NCI-H345 (cell line): Measurements from ENCODE around the gene UTS2.

Source experiments
- DNase-seq: peaks from one replicate; lab custom pipeline; 2025; lab: John Stamatoyannopoulos, UW

The UTS2 gene

GRCh38 chr1:7863756-7864328 is 11.0 kb upstream of the UTS2 start:
- DNase-seq: no peak

GRCh38 chr1:7862211-7863060 is 9.6 kb upstream of the UTS2 start:
- no peak for DNase-seq

- no peak for DNase-seq
Measured at GRCh38 chr1:7861452-7861851, 8.6 kb upstream of the UTS2 start.

GRCh38 chr1:7860130-7860529 is 7.3 kb upstream of the UTS2 start:
- DNase-seq: no peak

GRCh38 chr1:7859406-7859805 is 6.5 kb upstream of the UTS2 start:
- no peak for DNase-seq

GRCh38 chr1:7857985-7858384 is 5.1 kb upstream of the UTS2 start:
- no peak for DNase-seq

GRCh38 chr1:7857000-7857399 is 4.1 kb upstream of the UTS2 start:
- no peak for DNase-seq

- DNase-seq: no peak
Measured at GRCh38 chr1:7856345-7856744, 3.5 kb upstream of the UTS2 start.

- no peak for DNase-seq
Measured at GRCh38 chr1:7853684-7854026, 790 bp upstream of the UTS2 start.

GRCh38 chr1:7850786-7851185 is 2.1 kb downstream of the UTS2 start:
- DNase-seq: no peak

- DNase-seq: no peak
Measured at GRCh38 chr1:7847599-7847998, 5.3 kb downstream of the UTS2 start.

GRCh38 chr1:7846656-7847055 is 6.2 kb downstream of the UTS2 start:
- no peak for DNase-seq

- DNase-seq: no peak
Measured at GRCh38 chr1:7845761-7846160, 7.1 kb downstream of the UTS2 start.

GRCh38 chr1:7842517-7842916 is 10.3 kb downstream of the UTS2 start:
- no peak for DNase-seq

GRCh38 chr1:7839526-7839925 is 13.3 kb downstream of the UTS2 start:
- no peak for DNase-seq

GRCh38 chr1:7838714-7839113 is 14.2 kb downstream of the UTS2 start:
- no peak for DNase-seq

- DNase-seq: no peak
Measured at GRCh38 chr1:7833035-7833434, 19.8 kb downstream of the UTS2 start.

- DNase-seq: no peak
Measured at GRCh38 chr1:7831458-7831857, 21.4 kb downstream of the UTS2 start.

- DNase-seq: no peak
Measured at GRCh38 chr1:7827126-7827955, 25.5 kb downstream of the UTS2 start.

GRCh38 chr1:7826363-7826762 is 26.5 kb downstream of the UTS2 start:
- DNase-seq: no peak

- DNase-seq: no peak
Measured at GRCh38 chr1:7824701-7825100, 28.2 kb downstream of the UTS2 start.

GRCh38 chr1:7821282-7821681 is 31.6 kb downstream of the UTS2 start:
- no peak for DNase-seq
